ENCODE measurements around the gene MYLIP.

DNA sequence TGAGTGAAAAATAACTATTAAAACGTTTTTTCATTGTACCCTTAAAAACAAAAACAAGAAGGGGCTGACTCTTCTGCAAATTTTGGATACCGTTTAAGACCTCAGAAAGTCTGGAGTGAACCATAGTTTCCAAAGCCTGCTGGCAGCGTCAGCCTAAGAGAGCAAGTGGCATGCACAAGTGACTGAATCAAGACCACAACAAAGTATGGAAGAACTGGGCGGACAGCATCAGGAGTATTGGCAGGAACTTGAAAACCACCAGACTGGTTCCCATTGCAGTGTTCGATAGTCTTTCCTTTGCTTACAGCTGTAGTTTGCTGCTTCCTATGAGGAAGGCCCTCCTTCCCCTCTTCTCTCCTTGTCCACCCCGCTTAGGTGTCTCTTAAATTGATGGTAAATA is 33.7 kb upstream of the MYLIP start:
- TF ChIP-seq, protein P1, sequence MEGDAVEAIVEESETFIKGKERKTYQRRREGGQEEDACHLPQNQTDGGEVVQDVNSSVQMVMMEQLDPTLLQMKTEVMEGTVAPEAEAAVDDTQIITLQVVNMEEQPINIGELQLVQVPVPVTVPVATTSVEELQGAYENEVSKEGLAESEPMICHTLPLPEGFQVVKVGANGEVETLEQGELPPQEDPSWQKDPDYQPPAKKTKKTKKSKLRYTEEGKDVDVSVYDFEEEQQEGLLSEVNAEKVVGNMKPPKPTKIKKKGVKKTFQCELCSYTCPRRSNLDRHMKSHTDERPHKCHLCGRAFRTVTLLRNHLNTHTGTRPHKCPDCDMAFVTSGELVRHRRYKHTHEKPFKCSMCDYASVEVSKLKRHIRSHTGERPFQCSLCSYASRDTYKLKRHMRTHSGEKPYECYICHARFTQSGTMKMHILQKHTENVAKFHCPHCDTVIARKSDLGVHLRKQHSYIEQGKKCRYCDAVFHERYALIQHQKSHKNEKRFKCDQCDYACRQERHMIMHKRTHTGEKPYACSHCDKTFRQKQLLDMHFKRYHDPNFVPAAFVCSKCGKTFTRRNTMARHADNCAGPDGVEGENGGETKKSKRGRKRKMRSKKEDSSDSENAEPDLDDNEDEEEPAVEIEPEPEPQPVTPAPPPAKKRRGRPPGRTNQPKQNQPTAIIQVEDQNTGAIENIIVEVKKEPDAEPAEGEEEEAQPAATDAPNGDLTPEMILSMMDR (conservative IDR thresholded peaks at IDR 0.05 in 1 of 2, IDR thresholded peaks at IDR 0.05 in 1 of 2; ENCODE audit: extremely low read depth in 1 of 2, insufficient read depth in 1 of 2, low read depth in 1 of 2, low read length in 2 of 2) = no peak
- TF ChIP-seq EZH2 (IDR thresholded peaks at IDR 0.05; ENCODE audit: borderline replicate concordance, low read length) = no peak
